Mesendoderm (in vitro differentiated cells): Measurements from ENCODE around the gene MUC2.

Source experiments
- DNase-seq: peaks from one replicate; pipeline ENCODE4 v3.0.0; 2013
- H2AK5ac ChIP-seq: 2 replicates; pipeline ENCODE4 v1.6.1; 2013; ENCODE audit warnings: low read length, inconsistent platforms
- H2BK120ac ChIP-seq: 2 replicates; pipeline ENCODE4 v1.6.1; 2013; ENCODE audit warnings: low read depth, mild to moderate bottlenecking, low read length, moderate library complexity, mixed read lengths
- H2BK15ac ChIP-seq: replicated peaks from 2 replicates; pipeline ENCODE4 v1.6.1; 2013; ENCODE audit warnings: low read depth, mild to moderate bottlenecking, moderate library complexity
- H2BK5ac ChIP-seq: 2 replicates; pipeline ENCODE4 v1.6.1; 2013; ENCODE audit warnings: low read length, inconsistent platforms
- H3K18ac ChIP-seq: 2 replicates; pipeline ENCODE4 v1.6.1; 2013; ENCODE audit warnings: mild to moderate bottlenecking, low read length, mixed read lengths
- H3K23ac ChIP-seq: one replicate; pipeline ENCODE4 v1.6.1; 2013; ENCODE audit warnings: low read length
- H3K27ac ChIP-seq: 2 replicates; pipeline ENCODE4 v1.5.1; 2013; ENCODE audit warnings: low read depth, mild to moderate bottlenecking, inconsistent platforms, low read length, moderate library complexity
- H3K27me3 ChIP-seq: 2 replicates; pipeline ENCODE4 v1.6.1; 2013; ENCODE audit warnings: low read length, control low read depth, mild to moderate bottlenecking, inconsistent platforms; ENCODE audit not compliant: insufficient read depth, poor library complexity
- H3K36me3 ChIP-seq: 2 replicates; pipeline ENCODE4 v1.6.1; 2013; ENCODE audit warnings: low read length, inconsistent platforms; ENCODE audit not compliant: control insufficient read depth, insufficient read depth
- H3K4ac ChIP-seq: one replicate; pipeline ENCODE4 v1.6.1; 2013; ENCODE audit warnings: low read depth, mild to moderate bottlenecking, low read length, moderate library complexity
- H3K4me1 ChIP-seq: 2 replicates; pipeline ENCODE4 v1.6.1; 2013; ENCODE audit warnings: low read depth, low read length, inconsistent platforms; ENCODE audit not compliant: control insufficient read depth
- H3K4me2 ChIP-seq: 2 replicates; pipeline ENCODE4 v1.6.1; 2013; ENCODE audit warnings: low read length
- H3K4me3 ChIP-seq: 2 replicates; pipeline ENCODE4 v1.5.1; 2013; ENCODE audit warnings: mild to moderate bottlenecking, low read length
- H3K56ac ChIP-seq: one replicate; pipeline ENCODE4 v1.6.1; 2013; ENCODE audit warnings: low read length
- H3K79me1 ChIP-seq: 2 replicates; pipeline ENCODE4 v1.6.1; 2013; ENCODE audit warnings: low read length, inconsistent platforms
- H3K79me2 ChIP-seq: 2 replicates; pipeline ENCODE4 v1.6.1; 2013; ENCODE audit warnings: mild to moderate bottlenecking, low read length; ENCODE audit not compliant: control insufficient read depth, insufficient read depth
- H3K9ac ChIP-seq: 2 replicates; pipeline ENCODE4 v1.6.1; 2013; ENCODE audit warnings: low read length, inconsistent platforms
- H4K5ac ChIP-seq: one replicate; pipeline ENCODE4 v1.6.1; 2013; ENCODE audit warnings: low read length
- H4K8ac ChIP-seq: one replicate; pipeline ENCODE4 v1.6.1; 2013; ENCODE audit warnings: low read depth, mild to moderate bottlenecking, control low read depth, low read length, moderate library complexity
- whole genome bisulfite sequencing: extraction: QIAGEN DNeasy Blood & Tissue Kit; methylation state at CpG from one replicate; pipeline ENCODE4 v1.1.7; 2013; ENCODE audit warnings: low lambda C conversion rate, missing lambda C conversion rate; ENCODE audit not compliant: insufficient coverage; ENCODE audit errors: extremely low coverage; 5-methylcytosine and 5-hydroxymethylcytosine counted together

The MUC2 gene

GRCh38 chr11:1048375-1049070, 26.2 kb upstream of the MUC2 start:
- H3K27me3 ChIP-seq: no peaks in the 10 kb centered on the region
- H3K4me1 ChIP-seq: no peaks in the 10 kb centered on the region
- no peak overlapping the region for H3K18ac ChIP-seq
- H3K56ac ChIP-seq: no peak overlapping the region
- no CpG with 5 or more reads among the region's 25 CpGs for WGBS
- DNase-seq: no peak
- H3K23ac ChIP-seq: no peak overlapping the region
- no peak overlapping the region for H2AK5ac ChIP-seq
- H4K8ac ChIP-seq: no peak overlapping the region
- H3K4ac ChIP-seq: no peak overlapping the region
- no peak overlapping the region for H3K27ac ChIP-seq
- H2BK5ac ChIP-seq: no peak overlapping the region
- H2BK15ac ChIP-seq: no peak overlapping the region
- H3K79me2 ChIP-seq: no peaks in the 10 kb centered on the region
- no peak overlapping the region for H2BK120ac ChIP-seq
- no peak overlapping the region for H3K4me3 ChIP-seq
- no peaks in the 10 kb centered on the region for H3K36me3 ChIP-seq
- no peak overlapping the region for H3K4me2 ChIP-seq
- no peak overlapping the region for H3K9ac ChIP-seq
- H4K5ac ChIP-seq: no peak overlapping the region
- no peaks in the 10 kb centered on the region for H3K79me1 ChIP-seq

- H3K4me1 ChIP-seq: no peaks in the 10 kb centered on the region
- no peaks in the 10 kb centered on the region for H3K36me3 ChIP-seq
- H2BK120ac ChIP-seq: no peak overlapping the region
- H3K4me3 ChIP-seq: no peak overlapping the region
- H3K4ac ChIP-seq: no peak overlapping the region
- no CpG with 5 or more reads among the region's 6 CpGs for WGBS
- H4K8ac ChIP-seq: no peak overlapping the region
- H2BK15ac ChIP-seq: no peak overlapping the region
- no peak overlapping the region for H3K27ac ChIP-seq
- no peak overlapping the region for H2AK5ac ChIP-seq
- no peak for DNase-seq
- no peak overlapping the region for H2BK5ac ChIP-seq
- H3K27me3 ChIP-seq: no peaks in the 10 kb centered on the region
- no peak overlapping the region for H3K18ac ChIP-seq
- H4K5ac ChIP-seq: no peak overlapping the region
- no peaks in the 10 kb centered on the region for H3K79me2 ChIP-seq
- no peaks in the 10 kb centered on the region for H3K79me1 ChIP-seq
- H3K4me2 ChIP-seq: no peak overlapping the region
- no peak overlapping the region for H3K23ac ChIP-seq
- no peak overlapping the region for H3K56ac ChIP-seq
- no peak overlapping the region for H3K9ac ChIP-seq
Measured at GRCh38 chr11:1049071-1049405, 25.6 kb upstream of the MUC2 start.

GRCh38 chr11:1049431-1049891, 25.2 kb upstream of the MUC2 start:
- Histone ChIP-seq H3K79me2 (no peaks in the 10 kb centered on the region), H3K79me1 (no peaks in the 10 kb centered on the region), H3K4me3 (no peak overlapping the region), H2AK5ac (no peak overlapping the region), H3K9ac (no peak overlapping the region), H2BK5ac (no peak overlapping the region), H4K5ac (no peak overlapping the region), H2BK15ac (no peak overlapping the region), H3K18ac (no peak overlapping the region), H4K8ac (no peak overlapping the region), H3K27ac (no peak overlapping the region), H3K27me3 (no peaks in the 10 kb centered on the region), H3K4me1 (no peaks in the 10 kb centered on the region), H3K4me2 (no peak overlapping the region), H3K4ac (no peak overlapping the region), H3K36me3 (no peaks in the 10 kb centered on the region), H2BK120ac (no peak overlapping the region), H3K23ac (no peak overlapping the region), H3K56ac (no peak overlapping the region)
- WGBS: no CpG with 5 or more reads among the region's 13 CpGs
- no peak for DNase-seq

- H3K79me2 ChIP-seq: no peaks in the 10 kb centered on the region
- H4K5ac ChIP-seq: no peak overlapping the region
- no CpG with 5 or more reads among the region's 18 CpGs for WGBS
- no peak overlapping the region for H3K4me3 ChIP-seq
- no peaks in the 10 kb centered on the region for H3K4me1 ChIP-seq
- H3K9ac ChIP-seq: no peak overlapping the region
- no peak overlapping the region for H2BK120ac ChIP-seq
- no peak overlapping the region for H3K23ac ChIP-seq
- no peak overlapping the region for H3K18ac ChIP-seq
- no peak overlapping the region for H3K4ac ChIP-seq
- no peak overlapping the region for H3K4me2 ChIP-seq
- H4K8ac ChIP-seq: no peak overlapping the region
- no peak for DNase-seq
- no peak overlapping the region for H2BK15ac ChIP-seq
- H3K27me3 ChIP-seq: no peaks in the 10 kb centered on the region
- H3K56ac ChIP-seq: no peak overlapping the region
- H3K79me1 ChIP-seq: no peaks in the 10 kb centered on the region
- H2AK5ac ChIP-seq: no peak overlapping the region
- H3K27ac ChIP-seq: no peak overlapping the region
- H3K36me3 ChIP-seq: no peaks in the 10 kb centered on the region
- no peak overlapping the region for H2BK5ac ChIP-seq
Measured at GRCh38 chr11:1049911-1050580, 24.6 kb upstream of the MUC2 start.

- no peak overlapping the region for H3K23ac ChIP-seq
- no CpG with 5 or more reads among the region's 39 CpGs for WGBS
Measured at GRCh38 chr11:1050581-1051355, 23.9 kb upstream of the MUC2 start.

More at GRCh38 chr11:1050581-1051355, 23.9 kb upstream of the MUC2 start:
- no peak overlapping the region for H2BK5ac ChIP-seq
- H3K4me1 ChIP-seq: no peaks in the 10 kb centered on the region
- H2BK15ac ChIP-seq: no peak overlapping the region
- no peaks in the 10 kb centered on the region for H3K79me1 ChIP-seq
- H3K4me2 ChIP-seq: no peak overlapping the region
- no peak overlapping the region for H3K18ac ChIP-seq
- no peaks in the 10 kb centered on the region for H3K36me3 ChIP-seq
- H3K9ac ChIP-seq: no peak overlapping the region
- no peak overlapping the region for H4K8ac ChIP-seq
- H3K79me2 ChIP-seq: no peaks in the 10 kb centered on the region
- H4K5ac ChIP-seq: no peak overlapping the region
- no peak overlapping the region for H2AK5ac ChIP-seq
- no peak overlapping the region for H3K27ac ChIP-seq
- no peak overlapping the region for H2BK120ac ChIP-seq
- no peaks in the 10 kb centered on the region for H3K27me3 ChIP-seq
- peak; percentile 69 for DNase-seq
- H3K4me3 ChIP-seq: no peak overlapping the region
- peak overlapping the region; percentile 49 for H3K56ac ChIP-seq
- no peak overlapping the region for H3K4ac ChIP-seq
